HG03521 (cell line): ENCODE measurements around the gene EIF5AL1.
"Not testable (repeated sequence)": the region's sequence is repeated elsewhere in the genome, so short reads cannot be mapped to it uniquely, and the experiment has no call there.

Experiments
- ATAC-seq: cut with Tn5 transposase; IDR thresholded peaks from one replicate; pipeline ENCODE4 v1.9.1; 2021; ENCODE audit warnings: mild to moderate bottlenecking, moderate library complexity; ENCODE audit not compliant: unreplicated experiment

Gene EIF5AL1

DNA sequence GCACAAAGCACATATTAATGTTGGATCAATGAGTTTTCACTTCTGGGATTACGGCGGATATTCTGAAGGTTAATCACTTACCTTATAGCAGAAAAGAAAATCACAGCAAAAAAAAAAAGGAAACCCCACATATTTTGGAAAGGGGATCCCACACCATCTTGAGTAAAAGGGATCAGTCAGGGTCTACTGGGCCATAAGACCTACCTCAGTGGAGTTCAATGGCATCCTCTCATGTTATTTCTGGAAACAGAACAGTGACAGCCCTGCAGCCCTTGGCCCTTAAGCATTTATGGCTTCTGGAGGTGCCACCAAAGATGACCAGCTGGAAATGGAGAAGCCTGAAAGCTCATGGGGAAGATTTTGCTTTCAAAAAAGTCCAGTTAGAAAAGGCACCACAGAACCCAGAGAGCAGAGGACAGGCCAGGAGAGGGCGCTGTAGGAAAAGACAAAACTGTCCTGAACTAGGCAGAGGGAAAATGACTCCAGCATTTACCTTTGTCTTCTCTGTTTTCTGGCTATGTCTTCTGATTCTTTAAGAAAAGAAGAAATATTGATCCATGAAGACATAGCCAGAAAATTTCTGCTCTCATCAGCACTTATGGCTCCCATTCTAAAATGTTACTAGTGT is 2.9 kb upstream of the EIF5AL1 start:
- ATAC-seq: peak; percentile 47

DNA sequence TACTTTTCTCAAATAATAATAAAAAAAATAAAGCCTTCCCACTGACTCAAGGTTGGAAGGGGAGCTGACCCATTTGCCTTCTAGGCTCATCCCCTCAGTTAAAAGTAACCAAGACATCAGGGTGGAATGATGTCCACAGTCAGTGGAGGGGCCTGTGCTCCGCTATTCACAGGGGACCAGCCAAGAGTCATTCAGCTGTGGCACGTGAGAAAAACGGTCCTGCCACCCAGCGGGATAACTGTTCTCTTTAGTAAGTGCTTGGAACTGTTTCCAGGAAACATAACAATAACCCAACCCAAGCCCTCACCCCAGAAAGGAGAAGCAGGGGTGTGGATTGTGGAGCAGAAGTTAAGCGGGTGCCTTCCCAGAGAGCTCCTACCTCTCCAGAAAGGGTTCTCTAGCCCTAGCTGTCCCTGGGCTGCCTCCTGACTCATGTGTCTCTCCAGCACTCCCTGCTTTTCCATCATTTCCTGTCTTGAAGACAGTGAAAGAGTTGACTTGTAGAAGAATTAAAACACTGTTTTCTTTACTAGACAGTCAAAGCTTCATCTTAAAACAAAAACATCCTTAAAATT is 2.3 kb upstream of the EIF5AL1 start:
- not testable (repeated sequence) for ATAC-seq

DNA sequence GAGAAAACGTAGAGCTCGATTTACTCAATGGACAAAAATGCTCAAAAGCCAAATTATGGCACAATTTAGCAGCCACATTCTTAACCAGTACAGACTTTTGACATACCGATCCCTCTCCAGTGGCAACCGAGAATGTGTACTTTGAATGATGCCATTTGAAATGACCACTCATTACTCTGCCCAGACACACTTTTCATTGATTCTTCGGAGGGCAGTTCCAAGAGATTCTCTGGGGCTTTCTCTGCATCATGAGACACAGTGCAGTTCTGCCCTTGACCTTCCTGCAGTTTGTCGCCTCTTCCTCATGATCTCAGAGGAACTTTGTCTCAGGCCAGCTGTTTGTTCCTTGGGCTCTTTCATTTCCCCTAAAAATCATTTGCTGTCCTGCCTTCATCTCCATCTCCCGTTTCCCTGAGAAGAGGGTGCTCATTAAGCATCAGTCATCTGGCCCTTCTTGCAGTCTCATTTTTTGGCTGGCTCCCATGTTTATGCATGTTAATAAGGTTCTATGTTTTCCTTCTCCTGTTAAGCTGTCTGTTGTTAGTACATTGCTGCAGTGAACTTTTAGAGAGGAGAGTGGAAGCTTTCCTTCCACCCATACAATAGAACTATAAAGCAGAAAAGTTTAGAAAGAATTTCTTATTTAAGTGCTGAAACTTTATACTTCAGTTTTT is 4.3 kb downstream of the EIF5AL1 start:
- not testable (repeated sequence) for ATAC-seq

DNA sequence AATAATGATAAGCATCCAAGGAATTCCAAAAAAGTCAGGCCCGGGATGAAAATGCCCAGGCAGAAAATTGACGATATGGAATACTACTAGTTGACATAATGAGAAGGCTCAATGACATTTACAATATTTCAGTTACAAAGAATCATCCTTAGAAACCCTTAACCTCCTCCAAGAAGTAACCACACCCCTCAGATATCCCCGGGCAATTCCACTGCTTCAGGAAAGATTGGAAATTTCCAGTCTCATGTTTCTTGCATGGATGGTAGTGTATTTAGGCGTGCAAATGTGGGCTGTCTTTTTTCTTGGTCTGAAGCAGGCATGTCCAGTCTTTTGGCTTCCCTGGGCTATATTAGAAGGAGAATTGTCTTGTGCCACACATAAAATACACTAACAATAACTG is 5.2 kb downstream of the EIF5AL1 start:
- not testable (repeated sequence) for ATAC-seq

DNA sequence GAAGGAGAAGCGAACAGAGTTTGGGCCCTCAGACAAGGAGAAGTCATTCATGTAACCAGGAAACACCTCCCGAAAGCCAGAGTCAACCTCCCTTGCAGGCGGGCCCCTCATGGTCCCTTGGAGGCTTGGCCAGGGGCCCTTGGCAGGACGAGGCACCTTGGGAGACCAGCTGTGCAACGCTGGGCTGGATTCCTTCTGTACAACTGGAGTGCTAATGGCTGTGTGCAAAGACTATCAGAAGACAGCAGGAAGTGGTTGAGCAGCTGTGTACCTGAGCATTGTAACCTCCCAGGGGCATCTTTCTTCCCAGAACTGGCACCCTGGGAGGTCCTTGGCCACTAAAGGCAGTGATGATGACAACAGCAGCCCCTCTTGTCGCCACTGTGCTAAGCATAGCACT is 9.4 kb downstream of the EIF5AL1 start:
- ATAC-seq: not testable (repeated sequence)

DNA sequence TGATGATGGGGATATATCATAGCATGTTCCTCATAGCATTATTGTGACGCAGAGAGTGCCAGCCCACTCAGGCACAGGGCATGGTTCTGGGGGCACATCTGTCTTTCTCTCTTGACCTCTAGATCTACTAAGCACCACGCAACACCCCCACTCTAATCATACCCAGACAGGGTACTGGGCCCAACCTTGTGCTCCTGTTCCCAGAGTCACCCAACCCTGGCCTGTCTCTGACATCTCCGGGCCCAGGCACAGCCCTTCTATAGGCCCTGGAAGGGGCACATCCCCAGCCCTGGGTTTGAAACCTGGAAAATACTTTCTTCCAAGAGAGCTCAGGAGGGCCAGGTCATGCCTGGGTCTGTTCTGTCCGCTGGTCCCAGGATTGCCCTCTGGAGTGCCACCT is 10.1 kb downstream of the EIF5AL1 start:
- ATAC-seq: not testable (repeated sequence)

DNA sequence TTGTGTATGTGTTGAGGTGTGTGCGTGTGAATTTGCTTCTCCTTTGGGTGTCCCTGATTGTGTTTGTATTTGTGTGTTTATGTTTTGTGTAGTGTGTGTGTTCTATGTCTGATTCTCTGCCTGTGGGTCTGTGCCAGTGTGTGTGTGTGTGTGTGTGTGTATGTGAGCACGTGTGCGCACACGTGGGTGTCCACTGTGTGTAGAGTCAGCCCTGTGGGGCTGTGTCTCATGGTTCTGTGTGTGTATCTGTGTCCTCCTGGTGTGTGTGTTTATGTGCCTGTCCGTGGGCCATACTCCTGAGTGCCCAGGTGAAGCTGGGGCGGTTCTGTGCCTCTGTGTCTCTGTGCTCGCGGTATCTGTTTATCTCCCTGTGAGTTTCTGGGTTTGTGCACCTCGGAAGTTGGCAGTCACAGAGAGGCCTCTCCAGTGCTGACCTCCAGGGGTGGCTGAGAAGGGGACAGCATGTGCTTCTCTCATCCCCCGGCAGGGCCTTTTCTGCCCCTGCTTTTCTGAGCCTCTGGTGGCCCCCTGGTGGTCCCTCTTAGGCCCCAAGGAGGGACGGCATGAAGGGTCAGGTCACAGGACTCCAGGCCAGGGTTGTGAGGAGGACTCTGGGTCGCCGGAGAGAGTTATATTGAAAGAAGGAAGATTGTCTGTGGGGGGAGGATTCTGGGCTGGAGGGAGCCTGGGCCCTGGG is 11.0 kb downstream of the EIF5AL1 start:
- ATAC-seq: not testable (repeated sequence)

DNA sequence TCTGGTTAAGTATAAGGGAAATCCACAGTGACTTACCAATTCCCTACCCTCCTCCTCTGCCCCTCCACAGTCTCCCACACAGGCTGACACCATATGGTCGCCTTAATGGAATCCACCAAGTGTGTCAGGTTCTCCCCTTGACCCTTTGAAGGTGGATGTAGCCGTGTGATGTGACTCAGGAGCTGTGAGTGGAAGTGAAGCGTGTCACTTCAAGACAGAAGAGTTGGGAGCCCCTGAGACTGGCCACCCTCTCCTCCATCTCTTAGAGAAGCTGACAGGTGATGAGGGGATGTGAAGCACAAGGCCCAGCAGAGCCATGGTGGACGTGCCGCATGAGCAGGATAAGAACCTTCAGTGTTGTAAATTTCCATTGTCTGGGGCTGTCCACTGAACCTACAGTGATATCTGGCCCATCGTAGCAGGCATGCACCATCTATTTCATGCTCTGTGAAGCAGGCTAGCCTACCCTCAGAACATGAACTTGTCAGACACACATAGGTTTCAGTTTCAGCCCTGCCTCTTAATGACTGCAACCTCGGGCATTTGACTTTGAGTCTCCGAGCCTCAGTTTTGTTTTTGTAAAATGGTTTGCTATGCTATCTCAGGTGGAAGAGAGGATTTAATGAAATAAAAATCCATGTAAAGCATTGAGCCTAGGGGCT is 12.8 kb downstream of the EIF5AL1 start:
- peak; percentile 85 for ATAC-seq

DNA sequence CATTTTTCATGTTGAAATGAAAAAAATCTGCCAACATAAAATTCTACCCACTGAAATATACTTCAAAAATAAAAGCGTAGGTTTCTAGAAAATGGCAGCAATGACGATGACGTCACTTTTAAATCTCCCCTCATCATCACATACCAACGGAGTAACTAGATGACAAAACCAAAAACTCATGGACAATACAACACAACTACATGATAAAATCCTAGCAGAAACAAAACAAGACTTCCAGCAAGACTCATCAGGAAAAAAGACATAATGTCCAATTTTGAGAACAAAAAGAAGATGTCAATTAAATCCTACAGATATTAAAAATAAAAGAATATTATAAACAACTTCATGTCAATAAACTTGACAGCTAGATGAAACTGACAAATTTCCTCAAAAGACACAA is 15.9 kb downstream of the EIF5AL1 start:
- ATAC-seq: not testable (repeated sequence)

DNA sequence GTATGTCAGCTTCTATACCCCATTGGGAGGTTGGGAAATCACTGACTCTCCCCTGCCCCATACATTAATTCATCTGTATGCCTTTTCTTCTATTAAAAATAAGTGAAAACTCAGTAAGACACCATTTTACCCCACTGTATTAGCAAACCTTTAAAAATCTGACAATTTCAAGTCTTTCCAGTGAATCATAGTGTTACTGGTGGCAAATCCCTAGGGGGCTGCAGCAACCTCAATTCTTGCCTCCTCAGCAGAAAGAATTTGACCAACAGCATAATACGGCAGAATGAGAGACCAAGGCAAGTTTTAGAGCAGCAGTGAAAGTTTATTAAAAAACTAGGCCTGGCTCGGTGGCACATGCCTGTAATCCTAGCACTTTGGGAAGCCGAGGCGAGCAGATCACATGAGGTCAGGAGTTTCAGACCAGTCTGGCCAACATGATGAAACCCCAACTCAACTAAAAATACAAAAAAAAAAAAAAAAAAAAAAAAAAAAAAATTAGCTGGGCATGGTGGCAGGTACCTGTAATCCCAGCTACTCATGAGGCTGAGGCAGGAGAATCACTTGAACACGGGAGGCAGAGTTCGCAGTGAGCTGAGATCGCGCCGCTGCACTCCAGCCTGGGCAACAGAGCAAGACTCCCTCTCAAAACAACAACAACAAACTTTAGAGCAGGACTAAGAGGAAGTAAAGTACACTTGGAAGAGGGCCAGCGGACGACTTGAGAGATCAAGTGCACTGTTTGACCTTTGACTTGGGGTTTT is 21.0 kb downstream of the EIF5AL1 start:
- ATAC-seq: not testable (repeated sequence)

DNA sequence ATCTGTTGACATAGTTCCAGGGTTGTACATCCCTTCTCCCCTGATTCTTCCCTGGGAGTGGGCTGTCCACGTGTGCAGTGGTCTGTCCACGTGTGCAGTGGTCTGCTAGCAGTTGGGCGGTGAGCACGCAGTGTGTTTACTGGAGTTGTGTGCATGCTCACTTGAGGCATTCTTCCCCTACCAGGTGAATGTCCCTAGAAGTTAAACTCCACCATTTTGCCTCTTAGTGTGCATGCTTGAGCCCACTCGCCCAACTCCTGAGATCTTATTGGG is 21.5 kb downstream of the EIF5AL1 start:
- not testable (repeated sequence) for ATAC-seq

DNA sequence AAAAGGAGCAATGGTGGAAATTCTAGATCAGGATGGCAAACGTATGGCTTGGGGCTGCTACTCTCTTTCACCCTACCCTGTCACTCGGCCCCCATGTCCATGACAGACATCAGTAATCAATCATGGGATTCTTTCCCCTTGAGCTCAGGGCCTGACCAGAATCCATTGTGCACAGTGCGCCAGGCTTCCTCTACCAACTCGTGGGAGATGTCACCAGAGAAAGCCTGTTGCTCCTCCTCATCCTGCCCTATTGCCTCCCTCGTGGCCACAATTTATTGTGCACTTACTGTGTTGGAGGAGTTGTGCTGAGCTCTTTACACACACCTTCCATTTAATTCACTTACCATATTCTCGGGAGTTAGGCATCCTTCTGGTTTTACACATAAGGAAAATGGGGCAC is 26.0 kb downstream of the EIF5AL1 start:
- ATAC-seq: not testable (repeated sequence)

DNA sequence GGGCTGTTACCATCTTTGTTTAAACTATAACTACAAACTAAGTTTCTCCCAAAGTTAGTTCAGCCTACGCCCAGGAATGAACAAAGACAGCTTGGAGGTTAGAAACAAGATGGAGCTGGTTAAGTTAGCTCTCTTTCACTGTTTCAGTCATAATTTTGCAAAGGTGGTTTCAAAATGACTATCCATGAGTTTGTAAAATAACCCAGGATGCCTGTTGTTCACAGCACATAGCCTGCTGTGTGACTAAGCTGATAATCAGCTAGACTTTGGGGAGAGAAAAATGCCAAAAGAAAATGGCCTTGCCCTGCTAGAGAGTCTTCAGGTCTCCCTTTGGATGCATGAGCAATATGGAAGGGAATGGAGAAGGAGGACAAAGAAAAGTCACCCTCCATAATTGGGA is 28.6 kb downstream of the EIF5AL1 start:
- peak; percentile 79 for ATAC-seq

DNA sequence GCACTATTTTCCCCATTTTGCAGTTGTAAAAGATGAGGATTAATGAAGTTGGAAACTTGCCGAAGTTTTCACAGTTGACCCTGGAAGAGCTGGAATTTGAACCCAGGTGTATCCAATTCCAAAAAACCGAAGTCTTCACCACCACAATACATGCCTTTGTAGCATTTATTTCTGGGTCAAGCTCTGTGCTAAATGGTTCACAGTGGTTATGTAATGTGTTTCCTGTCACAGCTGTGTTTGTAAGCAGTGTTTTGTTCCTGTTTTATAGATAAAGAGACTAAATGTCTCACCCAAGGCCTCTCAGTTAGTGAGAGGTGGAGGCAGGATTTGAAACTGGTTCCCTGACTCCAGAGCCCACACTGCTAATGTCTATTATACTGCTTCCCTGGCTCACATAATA is 30.3 kb downstream of the EIF5AL1 start:
- no peak for ATAC-seq

DNA sequence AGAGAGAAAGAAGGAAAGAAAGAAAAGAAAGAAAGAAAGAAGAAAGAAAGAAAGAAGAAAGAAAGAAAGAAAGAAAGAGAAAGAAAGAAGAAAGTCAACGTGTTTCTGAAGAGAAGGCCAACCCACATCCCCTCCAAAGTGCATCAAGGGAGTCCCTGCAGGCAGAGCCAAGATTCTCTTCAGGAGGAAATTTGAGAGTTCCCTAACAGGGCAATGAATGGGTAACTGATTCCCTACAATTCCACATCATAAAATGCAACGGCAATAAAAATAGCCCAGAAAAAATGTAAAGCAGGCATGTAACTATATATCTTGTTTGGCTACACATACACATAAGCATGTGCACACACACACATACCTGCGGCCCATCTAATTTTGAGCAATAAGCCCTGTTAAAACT is 32.1 kb downstream of the EIF5AL1 start:
- ATAC-seq: not testable (repeated sequence)

DNA sequence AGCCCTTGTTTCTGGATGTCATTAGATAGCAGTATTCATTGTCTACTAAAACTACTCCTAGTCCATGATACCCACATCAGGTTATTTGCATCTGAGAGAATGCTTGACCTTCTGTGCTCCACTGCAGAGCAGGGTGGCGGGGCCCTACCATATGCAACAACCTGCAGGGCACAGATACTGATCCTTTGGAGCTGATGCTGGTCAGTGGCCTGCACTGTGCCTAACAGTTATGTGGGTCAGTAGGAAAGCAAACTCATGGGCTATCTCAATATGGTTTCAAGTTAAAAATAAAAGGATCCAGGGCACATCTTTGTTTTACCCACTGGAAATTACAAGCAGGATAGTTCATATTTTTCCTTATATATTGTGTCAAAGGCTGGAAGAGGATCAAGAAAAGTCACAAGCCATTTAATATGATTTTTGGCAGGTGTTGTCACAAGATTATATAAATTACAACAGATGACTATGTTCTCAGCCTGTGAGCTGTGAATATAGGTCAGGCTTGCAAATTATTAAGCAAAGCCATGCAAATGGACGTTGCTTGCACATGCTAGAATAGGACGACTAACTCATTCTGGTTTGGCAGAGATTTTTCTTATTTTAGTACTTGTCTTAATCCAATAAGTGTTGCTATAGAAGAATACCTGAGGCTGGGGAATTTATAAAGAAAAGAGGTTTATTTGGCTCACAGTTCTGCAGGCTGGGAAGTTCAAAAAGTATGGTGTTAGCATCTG is 32.8 kb downstream of the EIF5AL1 start:
- not testable (repeated sequence) for ATAC-seq

DNA sequence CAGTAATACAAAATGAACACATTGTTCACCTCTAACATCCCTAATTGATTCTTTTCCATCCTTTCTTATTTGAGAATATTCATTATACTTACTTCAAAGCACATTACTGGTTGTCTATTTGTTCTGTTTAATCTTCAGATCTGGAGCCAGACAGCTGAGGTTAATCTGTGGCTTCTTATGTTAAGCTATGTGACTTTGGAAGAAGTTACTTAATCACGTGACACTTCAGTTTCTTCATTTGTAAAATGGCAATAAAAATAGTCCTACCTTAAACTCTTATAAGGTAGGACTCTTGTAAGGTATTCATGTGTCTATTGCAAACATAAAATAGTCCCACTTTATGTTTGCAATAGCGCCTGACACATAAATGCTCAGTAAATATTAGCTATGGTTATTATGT is 34.8 kb downstream of the EIF5AL1 start:
- not testable (repeated sequence) for ATAC-seq

DNA sequence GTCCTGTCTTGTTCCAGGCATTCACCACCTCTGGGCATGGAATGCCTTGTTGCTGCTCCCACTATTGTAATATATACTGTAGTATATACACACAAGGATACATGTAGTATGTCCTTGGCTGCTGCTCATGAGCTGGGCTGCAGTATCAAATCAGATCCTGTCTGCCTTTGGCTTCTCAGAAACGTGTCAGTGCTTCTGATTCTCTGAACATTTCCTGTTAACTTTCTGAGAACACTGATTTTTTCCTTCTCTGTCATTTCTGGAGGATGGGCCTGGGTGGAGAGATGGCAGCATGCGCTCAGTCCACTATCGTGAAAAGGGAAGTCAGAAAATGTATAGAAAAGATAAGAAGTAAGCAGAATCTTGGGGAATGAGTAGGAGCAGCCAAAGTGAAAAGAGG is 35.6 kb downstream of the EIF5AL1 start:
- no peak for ATAC-seq

DNA sequence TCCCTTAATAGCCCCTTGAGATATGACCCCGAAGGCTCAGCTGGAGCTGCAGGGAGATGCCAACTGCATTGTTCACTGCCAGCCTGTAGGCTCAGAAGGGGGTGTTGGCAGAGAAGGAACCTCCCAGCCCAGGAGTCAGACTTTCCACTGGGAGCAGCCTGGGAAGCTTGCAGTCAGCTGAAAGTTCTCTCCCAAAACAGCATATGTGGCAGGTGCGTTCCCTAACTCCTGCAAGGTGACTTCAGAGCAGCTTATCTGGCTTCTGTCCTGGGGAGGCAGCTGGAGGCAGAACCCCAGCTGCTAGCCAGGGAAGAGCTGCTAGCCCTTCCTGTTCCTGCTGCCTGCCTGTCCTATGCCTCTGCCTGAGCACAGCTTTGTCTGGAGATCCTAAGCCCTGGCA is 39.8 kb downstream of the EIF5AL1 start:
- ATAC-seq: no peak
